Naive B cell (primary cell): ENCODE results near the gene SUFU. TPM values are rescaled to one million over a fixed set of nuclear protein-coding genes. Genes with fewer than 3 reads are reported as not detected.
A peak's percentile ranks its signal among the peaks of the same experiment; 100 is the strongest.

Source experiments
- ATAC-seq, 2 donors: fragments of 150-1000 bp; cut with Tn5 transposase; 2 replicates each; pipeline ENCODE4 v1.10.0; 2021; ENCODE audit warnings: low read depth in 2 of 2, mild to moderate bottlenecking in 2 of 2, moderate library complexity in 2 of 2
- DNase-seq: peaks from one replicate; pipeline ENCODE4 v3.0.0; 2022
- H3K27ac Mint-ChIP-seq, 6 donors: one replicate each; pipeline ENCODE4 v1.8.0; 2020 to 2022; ENCODE audit warnings: mild to moderate bottlenecking in 6 of 6, mixed read lengths in 6 of 6, moderate library complexity in 5 of 6, inconsistent platforms in 2 of 6
- H3K27me3 Mint-ChIP-seq, 3 donors: one replicate each; pipeline ENCODE4 v1.8.0; 2021 to 2022; ENCODE audit warnings: mixed read lengths in 3 of 3, mild to moderate bottlenecking in 1 of 3
- H3K36me3 Mint-ChIP-seq, 2 donors: one replicate each; pipeline ENCODE4 v1.8.0; 2020 to 2022; ENCODE audit warnings: mixed read lengths in 2 of 2, inconsistent platforms in 1 of 2, mild to moderate bottlenecking in 1 of 2
- H3K4me1 Mint-ChIP-seq, 3 donors: one replicate each; pipeline ENCODE4 v1.8.0; 2020 to 2022; ENCODE audit warnings: mixed read lengths in 3 of 3, inconsistent platforms in 1 of 3, mild to moderate bottlenecking in 1 of 3, moderate library complexity in 1 of 3
- H3K4me3 Mint-ChIP-seq, 8 donors: one replicate each; pipeline ENCODE4 v1.8.0; 2020 to 2022; ENCODE audit warnings: mild to moderate bottlenecking in 8 of 8, mixed read lengths in 8 of 8, moderate library complexity in 8 of 8, inconsistent platforms in 2 of 8
- H3K9me3 Mint-ChIP-seq, 7 donors: one replicate each; pipeline ENCODE4 v1.8.0; 2020 to 2022; ENCODE audit warnings: mixed read lengths in 7 of 7, mild to moderate bottlenecking in 5 of 7, inconsistent platforms in 2 of 7, moderate library complexity in 1 of 7
- polyA plus RNA-seq, 6 donors: library from polyadenylated mRNA; unstranded; fragments of 300-500 nt; fragmentation: Illumina TruSeq; gene quantifications; one replicate each; pipeline ENCODE4 v1.2.3, GENCODE V29; 2021; ENCODE audit warnings: low read depth in 6 of 6

The SUFU gene
- polyA plus RNA-seq, 6 donors from 2014 or later = 0.84 to 7.8 (median 4.0) TPM

GRCh38 chr10:102554531-102554930 lies 50.8 kb downstream of the SUFU start:
- H3K4me1 Mint-ChIP-seq = peaks cover 0 to 12% (median 3%) of the 10 kb centered on the region in 3 donors
- ATAC-seq (no peak), DNase-seq (no peak)
- H3K9me3 Mint-ChIP-seq = no peaks in the 10 kb centered on the region
- H3K27ac Mint-ChIP-seq = no peak overlapping the region
- peaks cover 0 to 8% of the 10 kb centered on the region in 2 donors for H3K36me3 Mint-ChIP-seq
- no peak overlapping the region for H3K4me3 Mint-ChIP-seq
- H3K27me3 Mint-ChIP-seq = no peaks in the 10 kb centered on the region

GRCh38 chr10:102555781-102556328 lies 52.1 kb downstream of the SUFU start:
- Mint-ChIP-seq H3K27me3 (no peaks in the 10 kb centered on the region), H3K9me3 (no peaks in the 10 kb centered on the region), H3K4me1 (peaks cover 0 to 12% (median 5%) of the 10 kb centered on the region in 3 donors), H3K27ac (no peak overlapping the region), H3K36me3 (peaks cover 0 to 4% of the 10 kb centered on the region in 2 donors), H3K4me3 (no peak overlapping the region)
- no peak for DNase-seq
- ATAC-seq = no peak

GRCh38 chr10:102557569-102557968 lies 53.8 kb downstream of the SUFU start:
- Mint-ChIP-seq H3K36me3 (peaks cover 0 to 4% of the 10 kb centered on the region in 2 donors), H3K27me3 (no peaks in the 10 kb centered on the region), H3K9me3 (no peaks in the 10 kb centered on the region), H3K4me3 (no peak overlapping the region), H3K27ac (peak overlapping the region in 1 of 6 donors; percentile 91), H3K4me1 (peaks cover 0 to 12% (median 5%) of the 10 kb centered on the region in 3 donors)
- DNase-seq (no peak), ATAC-seq (no peak)

- Mint-ChIP-seq H3K4me1 (peaks cover 5 to 12% (median 8%) of the 10 kb centered on the region in 3 donors), H3K27ac (no peak overlapping the region), H3K27me3 (no peaks in the 10 kb centered on the region), H3K36me3 (peaks cover 0 to 4% of the 10 kb centered on the region in 2 donors), H3K9me3 (no peaks in the 10 kb centered on the region), H3K4me3 (no peak overlapping the region)
- no peak for ATAC-seq
- no peak for DNase-seq
These were observed 56.0 kb downstream of the SUFU start for GRCh38 chr10:102559764-102560163.

GRCh38 chr10:102564209-102564834 lies 60.5 kb downstream of the SUFU start:
- Mint-ChIP-seq H3K36me3 (peaks cover 0 to 4% of the 10 kb centered on the region in 2 donors), H3K4me1 (peaks cover 0 to 5% (median 5%) of the 10 kb centered on the region in 3 donors), H3K9me3 (no peaks in the 10 kb centered on the region), H3K4me3 (no peak overlapping the region), H3K27ac (peak overlapping the region in 1 of 6 donors; percentile 78), H3K27me3 (no peaks in the 10 kb centered on the region)
- no peak for ATAC-seq
- DNase-seq = no peak

GRCh38 chr10:102565793-102566192 lies 62.0 kb downstream of the SUFU start:
- Mint-ChIP-seq H3K36me3 (peaks cover 0 to 4% of the 10 kb centered on the region in 2 donors), H3K4me3 (no peak overlapping the region), H3K27ac (no peak overlapping the region), H3K4me1 (peaks cover 0 to 5% (median 3%) of the 10 kb centered on the region in 3 donors), H3K9me3 (no peaks in the 10 kb centered on the region), H3K27me3 (no peaks in the 10 kb centered on the region)
- no peak for ATAC-seq
- no peak for DNase-seq

GRCh38 chr10:102578782-102579181 lies 75.0 kb downstream of the SUFU start:
- peak overlapping the region in 2 of 6 donors; percentile 5 to 92 for H3K27ac Mint-ChIP-seq
- DNase-seq (no peak), ATAC-seq (no peak)
- H3K9me3 Mint-ChIP-seq = no peaks in the 10 kb centered on the region
- H3K4me1 Mint-ChIP-seq = peaks cover 2 to 5% (median 4%) of the 10 kb centered on the region in 3 donors
- H3K27me3 Mint-ChIP-seq = no peaks in the 10 kb centered on the region
- H3K36me3 Mint-ChIP-seq = no peaks in the 10 kb centered on the region
- H3K4me3 Mint-ChIP-seq = no peak overlapping the region

GRCh38 chr10:102579328-102579727 lies 75.6 kb downstream of the SUFU start:
- DNase-seq = no peak
- no peaks in the 10 kb centered on the region for H3K36me3 Mint-ChIP-seq
- no peaks in the 10 kb centered on the region for H3K27me3 Mint-ChIP-seq
- no peak overlapping the region for H3K4me3 Mint-ChIP-seq
- no peak for ATAC-seq
- peaks cover 2 to 5% (median 4%) of the 10 kb centered on the region in 3 donors for H3K4me1 Mint-ChIP-seq
- H3K27ac Mint-ChIP-seq = no peak overlapping the region
- no peaks in the 10 kb centered on the region for H3K9me3 Mint-ChIP-seq

- ATAC-seq = no peak
- H3K36me3 Mint-ChIP-seq = no peaks in the 10 kb centered on the region
- H3K27ac Mint-ChIP-seq = peak overlapping the region in 3 of 6 donors; percentile 53 to 83 (median 60)
These were observed 76.5 kb downstream of the SUFU start for GRCh38 chr10:102580230-102580629.

GRCh38 chr10:102581401-102581800 lies 77.6 kb downstream of the SUFU start:
- Mint-ChIP-seq H3K9me3 (no peaks in the 10 kb centered on the region), H3K36me3 (peaks cover 0 to under 1% of the 10 kb centered on the region in 2 donors), H3K27me3 (no peaks in the 10 kb centered on the region), H3K27ac (no peak overlapping the region), H3K4me1 (peaks cover 2 to 5% (median 4%) of the 10 kb centered on the region in 3 donors), H3K4me3 (no peak overlapping the region)
- ATAC-seq = no peak
- DNase-seq = no peak

More at GRCh38 chr10:102580230-102580629, 76.5 kb downstream of the SUFU start:
- Mint-ChIP-seq H3K4me1 (peaks cover 2 to 5% (median 4%) of the 10 kb centered on the region in 3 donors), H3K4me3 (no peak overlapping the region), H3K27me3 (no peaks in the 10 kb centered on the region), H3K9me3 (no peaks in the 10 kb centered on the region)
- no peak for DNase-seq

GRCh38 chr10:102581981-102582580 lies 78.3 kb downstream of the SUFU start:
- H3K27ac Mint-ChIP-seq = no peak overlapping the region
- H3K36me3 Mint-ChIP-seq = peaks cover 0 to 7% of the 10 kb centered on the region in 2 donors
- ATAC-seq (no peak), DNase-seq (no peak)
- H3K9me3 Mint-ChIP-seq = peaks cover 0 to 2% (median 0%) of the 10 kb centered on the region in 7 donors
- no peak overlapping the region for H3K4me3 Mint-ChIP-seq
- no peaks in the 10 kb centered on the region for H3K27me3 Mint-ChIP-seq
- H3K4me1 Mint-ChIP-seq = peaks cover 2 to 5% (median 4%) of the 10 kb centered on the region in 3 donors

- ATAC-seq (peak; percentile 96 to 99), DNase-seq (peak; percentile 68)
- H3K36me3 Mint-ChIP-seq = peaks cover 0 to 7% of the 10 kb centered on the region in 2 donors
- H3K4me3 Mint-ChIP-seq = peak overlapping the region in 1 of 8 donors; percentile 68
- H3K27me3 Mint-ChIP-seq = no peaks in the 10 kb centered on the region
- H3K4me1 Mint-ChIP-seq = peaks cover under 1 to 2% (median 1%) of the 10 kb centered on the region in 3 donors
- peaks cover 0 to 2% (median 0%) of the 10 kb centered on the region in 7 donors for H3K9me3 Mint-ChIP-seq
- peak overlapping the region in 3 of 6 donors; percentile 7 to 83 (median 47) for H3K27ac Mint-ChIP-seq
These were observed 80.0 kb downstream of the SUFU start for GRCh38 chr10:102583435-102584417.

- Mint-ChIP-seq H3K9me3 (peaks cover 0 to 2% (median 0%) of the 10 kb centered on the region in 7 donors), H3K4me3 (no peak overlapping the region), H3K4me1 (peaks cover 0 to 3% (median 0%) of the 10 kb centered on the region in 3 donors), H3K27ac (no peak overlapping the region), H3K36me3 (peaks cover 0 to 7% of the 10 kb centered on the region in 2 donors), H3K27me3 (no peaks in the 10 kb centered on the region)
- DNase-seq (no peak), ATAC-seq (no peak)
These were observed 81.3 kb downstream of the SUFU start for GRCh38 chr10:102585026-102585425.
